T-helper 2 cell treated with Interferon-gamma antibody and Interleukin-4, amounts not matched to agents 100 ng/mL and 5 ng/mL, for 36 hours (primary cell): ENCODE data around the gene MISP3. TPM values are rescaled to one million over a fixed set of nuclear protein-coding genes. Genes with fewer than 3 reads are reported as not detected.

Experiments used
- intact Hi-C: fragments of 100-400 bp; cut with micrococcal nuclease; formaldehyde crosslinking; loops from one replicate; pipeline ENCODE4 v1.15.1; 2023
- total RNA-seq: library from RNA; stranded (reverse); gene quantifications from 2 replicates; pipeline ENCODE4 v1.2.3, GENCODE V29; 2022

The MISP3 gene
- total RNA-seq, 1 donor from 2014 or later: 2.1 TPM

GRCh38 chr19:14117668-14118164 is 45.1 kb downstream of the MISP3 start, which contains the start of gene PRKACA:
TSS of gene PRKACA (minus strand) at chr19:14117762. CDS start at chr19:14117547, 215 bp downstream.
- intact Hi-C loops: loop anchor here (1.0 to 2.0 kb wide), 3 partner anchors 19 to 37 kb away; partner anchors contain the start of gene ASF1B

GRCh38 chr19:14118165-14119051 is 45.8 kb downstream of the MISP3 start:
- intact Hi-C loops: no loop called here

- intact Hi-C loops: no loop called here
These were observed 46.6 kb downstream of the MISP3 start for GRCh38 chr19:14119146-14119545.

- intact Hi-C loops: no loop called here
These were observed 47.3 kb downstream of the MISP3 start for GRCh38 chr19:14119644-14120496.

GRCh38 chr19:14120497-14120780 is 47.9 kb downstream of the MISP3 start:
- intact Hi-C loops: no loop called here

GRCh38 chr19:14122924-14123323 is 50.3 kb downstream of the MISP3 start:
- intact Hi-C loops: no loop called here

Other genes starting within 250 kb of the MISP3 start
- 0.70 TPM in 1 of 2 replicates, not detected in the other for gene NANOS3, start 195.7 kb upstream of the MISP3 start, total RNA-seq
- gene BRME1, start 166.7 kb upstream of the MISP3 start, total RNA-seq: 10.5 and 11.3 TPM in 2 replicates
- gene CC2D1A, start 166.6 kb upstream of the MISP3 start, total RNA-seq: 35.7 and 37.2 TPM in 2 replicates
- gene PODNL1, start 134.4 kb upstream of the MISP3 start, total RNA-seq: 0.30 TPM in 1 of 2 replicates, not detected in the other
- gene DCAF15, start 120.3 kb upstream of the MISP3 start, total RNA-seq: 70.3 and 71.9 TPM in 2 replicates
- gene RFX1, start 66.5 kb upstream of the MISP3 start, total RNA-seq: 16.1 and 16.2 TPM in 2 replicates
- not detected in 2 replicates for gene RLN3, start 44.6 kb upstream of the MISP3 start, total RNA-seq
- gene IL27RA, start 41.0 kb upstream of the MISP3 start, total RNA-seq: 90.2 and 91.1 TPM in 2 replicates
- gene PALM3, start 10.7 kb upstream of the MISP3 start, total RNA-seq: 0.30 TPM in 1 of 2 replicates, not detected in the other
- 0.30 and 0.39 TPM in 2 replicates for gene C19orf67, start 13.0 kb downstream of the MISP3 start, total RNA-seq
- gene SAMD1, start 18.0 kb downstream of the MISP3 start, total RNA-seq: 103 and 104 TPM in 2 replicates
- 65.4 and 67.4 TPM in 2 replicates for gene PRKACA, start 45.0 kb downstream of the MISP3 start, total RNA-seq
- gene ASF1B, start 63.8 kb downstream of the MISP3 start, total RNA-seq: 114 and 117 TPM in 2 replicates
- gene ADGRL1, start 133.4 kb downstream of the MISP3 start, total RNA-seq: 8.4 and 11.0 TPM in 2 replicates